Kidney (tissue), 14 donors: ENCODE data around the gene TEKT3. TPM values are rescaled to one million over a fixed set of nuclear protein-coding genes. Genes with fewer than 3 reads are reported as not detected.

Experiments
- DNase-seq, 5 donors: peaks; one replicate each; pipeline ENCODE4 v3.0.0-alpha.2; 2013 to 2020
- FAIRE-seq: peaks from 2 replicates; lab custom pipeline; 2012; peaks lifted over from hg19 to GRCh38; lab: Jason Lieb, UNC
- H3K27ac ChIP-seq, 2 donors: one replicate each; pipeline ENCODE4 v1.7.0; 2013; ENCODE audit warnings: low read depth in 2 of 2, low read length in 2 of 2, inconsistent platforms in 1 of 2
- H3K27me3 ChIP-seq: one replicate; pipeline ENCODE4 v1.7.1; 2013; ENCODE audit warnings: low read length, inconsistent platforms; ENCODE audit not compliant: control insufficient read depth, insufficient read depth
- H3K36me3 ChIP-seq, 3 donors: one replicate each; pipeline versions ENCODE4 v1.7.0 to v1.7.1; 2013; ENCODE audit warnings: low read length in 3 of 3, control low read depth in 1 of 3, inconsistent platforms in 1 of 3; ENCODE audit not compliant: insufficient read depth in 3 of 3, control insufficient read depth in 2 of 3
- H3K4me1 ChIP-seq, 3 donors: one replicate each; pipeline versions ENCODE4 v1.7.0 to v1.7.1; 2013; ENCODE audit warnings: low read length in 3 of 3, inconsistent platforms in 1 of 3, low read depth in 1 of 3; ENCODE audit not compliant: control insufficient read depth in 2 of 3, insufficient read depth in 2 of 3
- H3K4me3 ChIP-seq, 3 donors: one replicate each; pipeline versions ENCODE4 v1.7.0 to v1.8.1; 2013; ENCODE audit warnings: low read length in 3 of 3, control low read depth in 1 of 3, inconsistent platforms in 1 of 3
- H3K9ac ChIP-seq, 3 donors: one replicate each; pipeline versions ENCODE4 v1.7.0 to v1.7.1; 2013; ENCODE audit warnings: low read length in 3 of 3, control low read depth in 1 of 3, inconsistent platforms in 1 of 3
- H3K9me3 ChIP-seq, 3 donors: one replicate each; pipeline versions ENCODE4 v1.7.0 to v1.7.1; 2013; ENCODE audit warnings: low read length in 3 of 3, control low read depth in 1 of 3, inconsistent platforms in 1 of 3; ENCODE audit not compliant: control insufficient read depth in 2 of 3, insufficient read depth in 1 of 3
- intact Hi-C: fragments of 100-400 bp; cut with DNase I; formaldehyde crosslinking; loops from one replicate; pipeline ENCODE4 v1.11.1; 2022
- polyA plus RNA-seq: library from polyadenylated mRNA; stranded (reverse); fragments of 350-450 nt; fragmentation: Illumina TruSeq; extraction: RNeasy Lipid Tissue Mini Kit (QIAGEN cat#74804); gene quantifications from one replicate; pipeline ENCODE4 v1.2.3, GENCODE V29; 2014; ENCODE audit warnings: low read depth, low replicate concordance; ENCODE audit not compliant: insufficient read depth
- total RNA-seq: library from RNA; stranded (reverse); fragmentation: NEBNext Ultra II Directional; extraction: Animal tissue kit (Norgen Biotek cat#: 25700); gene quantifications from one replicate; pipeline ENCODE4 v1.2.1, GENCODE V29; 2021
- TF ChIP-seq, protein P1 (sequence below): IDR thresholded peaks from 3 replicates; pipeline ENCODE4 v1.5.1; 2012; ENCODE audit warnings: mild to moderate bottlenecking, moderate library complexity, borderline replicate concordance; ENCODE audit not compliant: insufficient read depth; ENCODE audit errors: extremely low read depth
- donor health status: control.
- donor health status: control.
- donor health status: control.
- donor health status: control.
- donor health status: control.
- donor health status: DM: yes; HTN: yes; CAD: no.
- donor health status: Normal renal cell carcinoma (clear cell type).

Gene TEKT3
- total and polyA plus RNA-seq, 2 donors from 2014 or later = 1.4 TPM; not detected in 1

- no peak overlapping the region for H3K9ac ChIP-seq
- H3K9me3 ChIP-seq = no peaks in the 10 kb centered on the region
- TF ChIP-seq, protein P1, sequence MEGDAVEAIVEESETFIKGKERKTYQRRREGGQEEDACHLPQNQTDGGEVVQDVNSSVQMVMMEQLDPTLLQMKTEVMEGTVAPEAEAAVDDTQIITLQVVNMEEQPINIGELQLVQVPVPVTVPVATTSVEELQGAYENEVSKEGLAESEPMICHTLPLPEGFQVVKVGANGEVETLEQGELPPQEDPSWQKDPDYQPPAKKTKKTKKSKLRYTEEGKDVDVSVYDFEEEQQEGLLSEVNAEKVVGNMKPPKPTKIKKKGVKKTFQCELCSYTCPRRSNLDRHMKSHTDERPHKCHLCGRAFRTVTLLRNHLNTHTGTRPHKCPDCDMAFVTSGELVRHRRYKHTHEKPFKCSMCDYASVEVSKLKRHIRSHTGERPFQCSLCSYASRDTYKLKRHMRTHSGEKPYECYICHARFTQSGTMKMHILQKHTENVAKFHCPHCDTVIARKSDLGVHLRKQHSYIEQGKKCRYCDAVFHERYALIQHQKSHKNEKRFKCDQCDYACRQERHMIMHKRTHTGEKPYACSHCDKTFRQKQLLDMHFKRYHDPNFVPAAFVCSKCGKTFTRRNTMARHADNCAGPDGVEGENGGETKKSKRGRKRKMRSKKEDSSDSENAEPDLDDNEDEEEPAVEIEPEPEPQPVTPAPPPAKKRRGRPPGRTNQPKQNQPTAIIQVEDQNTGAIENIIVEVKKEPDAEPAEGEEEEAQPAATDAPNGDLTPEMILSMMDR = no peak
- no peak overlapping the region for H3K4me3 ChIP-seq
- FAIRE-seq (no peak), DNase-seq (peak in 2 of 5 donors; percentile 37 to 68)
- intact Hi-C loops = no loop called here
- H3K36me3 ChIP-seq = no peaks in the 10 kb centered on the region
- H3K4me1 ChIP-seq = peaks cover 0 to 3% (median 0%) of the 10 kb centered on the region in 3 donors
- no peak overlapping the region for H3K27ac ChIP-seq
- no peaks in the 10 kb centered on the region for H3K27me3 ChIP-seq
Measured at GRCh38 chr17:15307710-15308111, 33.7 kb downstream of the TEKT3 start.

DNA sequence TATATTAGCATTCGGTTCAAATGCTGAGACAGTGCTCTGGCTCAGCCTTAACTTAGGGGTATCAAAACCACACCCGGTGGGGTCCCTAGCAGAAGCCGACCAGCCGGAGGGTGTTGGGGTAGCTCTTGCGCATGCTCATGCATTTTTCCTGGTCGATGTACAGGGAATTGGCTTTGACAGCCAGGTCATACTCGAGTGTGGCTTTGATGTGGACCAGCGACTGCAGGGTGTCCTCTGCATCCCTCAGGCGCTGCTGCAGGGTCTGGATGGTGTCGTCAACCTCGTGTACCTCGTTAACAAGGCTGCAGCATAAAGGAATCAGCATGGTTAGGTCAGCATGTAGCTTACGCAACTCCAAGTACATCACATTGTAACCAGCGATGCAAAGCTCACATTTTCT lies 37.5 kb downstream of the TEKT3 start:
- Histone ChIP-seq H3K27ac (no peak overlapping the region), H3K4me3 (no peak overlapping the region), H3K36me3 (no peaks in the 10 kb centered on the region), H3K4me1 (peaks cover 0 to 3% (median 0%) of the 10 kb centered on the region in 3 donors), H3K9ac (no peak overlapping the region), H3K9me3 (peaks cover 0 to 4% (median 0%) of the 10 kb centered on the region in 3 donors), H3K27me3 (no peaks in the 10 kb centered on the region)
- FAIRE-seq = no peak
- DNase-seq = peak in 1 of 5 donors; percentile 60
- TF ChIP-seq, protein P1 = no peak
- intact Hi-C loops = no loop called here

- DNase-seq (no peak), FAIRE-seq (no peak)
- Histone ChIP-seq H3K27ac (no peak overlapping the region), H3K4me1 (peaks cover 0 to 3% (median 0%) of the 10 kb centered on the region in 3 donors), H3K36me3 (no peaks in the 10 kb centered on the region), H3K9me3 (peaks cover 0 to 4% (median 0%) of the 10 kb centered on the region in 3 donors), H3K27me3 (no peaks in the 10 kb centered on the region), H3K9ac (no peak overlapping the region), H3K4me3 (no peak overlapping the region)
- intact Hi-C loops = no loop called here
- TF ChIP-seq, protein P1 = no peak
Measured at GRCh38 chr17:15303268-15303667, 38.1 kb downstream of the TEKT3 start.

DNA sequence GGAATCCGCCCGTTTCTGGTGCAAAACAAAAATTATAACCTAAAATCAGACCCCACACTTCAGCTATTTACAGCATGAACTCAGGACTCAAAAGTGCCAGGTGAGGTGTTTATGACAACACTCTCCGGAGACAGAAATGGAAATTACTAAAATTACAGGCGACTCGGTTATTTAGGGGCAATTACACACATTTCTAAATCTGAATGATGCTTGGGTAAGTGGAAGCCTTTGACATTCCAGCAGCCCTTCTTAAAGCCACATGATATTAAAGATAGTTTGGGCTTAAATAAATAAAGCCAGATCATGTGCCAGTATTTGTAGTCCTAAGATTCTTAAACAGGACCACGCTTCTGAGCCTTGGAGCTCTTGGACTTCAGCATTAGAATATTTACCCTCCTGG lies 39.6 kb downstream of the TEKT3 start:
- Histone ChIP-seq H3K27me3 (no peaks in the 10 kb centered on the region), H3K9ac (no peak overlapping the region), H3K27ac (no peak overlapping the region), H3K36me3 (no peaks in the 10 kb centered on the region), H3K4me1 (peaks cover 0 to 1% (median 0%) of the 10 kb centered on the region in 3 donors), H3K4me3 (no peak overlapping the region), H3K9me3 (peaks cover 0 to 4% (median 0%) of the 10 kb centered on the region in 3 donors)
- FAIRE-seq (no peak), DNase-seq (no peak)
- TF ChIP-seq, protein P1 = no peak
- intact Hi-C loops = no loop called here
